Liver (tissue), 3 donors: ENCODE data around the gene RSPH4A.

Source experiments
- CTCF ChIP-seq: fragments of 150-350 bp; IDR thresholded peaks from 2 replicates; pipeline ENCODE4 v1.5.1; 2017; ENCODE audit warnings: improper control_type of control experiment, low read depth, low read length; ENCODE audit not compliant: missing input control
- JUND ChIP-seq, 2 donors: IDR thresholded peaks; 2 replicates each; pipeline ENCODE4 v1.6.1; 2016; ENCODE audit warnings: antibody characterized with exemption in 2 of 2
- MAX ChIP-seq: IDR thresholded peaks from 2 replicates; pipeline ENCODE4 v1.6.1; 2016; ENCODE audit warnings: antibody characterized with exemption
- REST ChIP-seq: IDR thresholded peaks from 2 replicates; pipeline ENCODE4 v1.6.1; 2016; ENCODE audit warnings: antibody characterized with exemption, mild to moderate bottlenecking
- TAF1 ChIP-seq: conservative IDR thresholded peaks from 2 replicates; pipeline ENCODE4 v1.6.1; 2016; ENCODE audit warnings: antibody characterized with exemption, mild to moderate bottlenecking
- donor health status: healthy.
- donor health status: healthy.

GRCh38 chr6:116595247-116595646 is 21.0 kb upstream of the RSPH4A start:
- TF ChIP-seq CTCF (no peak), MAX (no peak), TAF1 (no peak), REST (no peak), JUND (IDR thresholded peaks at IDR 0.05) (no peak)
